HG03060 (cell line): ENCODE results near the gene RPS6KB1.
"Not testable (repeated sequence)": the region's sequence is repeated elsewhere in the genome, so short reads cannot be mapped to it uniquely, and the experiment has no call there.

ENCODE experiments used
- ATAC-seq: cut with Tn5 transposase; IDR thresholded peaks from one replicate; pipeline ENCODE4 v1.9.1; 2021; ENCODE audit warnings: low read depth, moderate number of reproducible peaks; ENCODE audit not compliant: unreplicated experiment

RPS6KB1 gene

DNA sequence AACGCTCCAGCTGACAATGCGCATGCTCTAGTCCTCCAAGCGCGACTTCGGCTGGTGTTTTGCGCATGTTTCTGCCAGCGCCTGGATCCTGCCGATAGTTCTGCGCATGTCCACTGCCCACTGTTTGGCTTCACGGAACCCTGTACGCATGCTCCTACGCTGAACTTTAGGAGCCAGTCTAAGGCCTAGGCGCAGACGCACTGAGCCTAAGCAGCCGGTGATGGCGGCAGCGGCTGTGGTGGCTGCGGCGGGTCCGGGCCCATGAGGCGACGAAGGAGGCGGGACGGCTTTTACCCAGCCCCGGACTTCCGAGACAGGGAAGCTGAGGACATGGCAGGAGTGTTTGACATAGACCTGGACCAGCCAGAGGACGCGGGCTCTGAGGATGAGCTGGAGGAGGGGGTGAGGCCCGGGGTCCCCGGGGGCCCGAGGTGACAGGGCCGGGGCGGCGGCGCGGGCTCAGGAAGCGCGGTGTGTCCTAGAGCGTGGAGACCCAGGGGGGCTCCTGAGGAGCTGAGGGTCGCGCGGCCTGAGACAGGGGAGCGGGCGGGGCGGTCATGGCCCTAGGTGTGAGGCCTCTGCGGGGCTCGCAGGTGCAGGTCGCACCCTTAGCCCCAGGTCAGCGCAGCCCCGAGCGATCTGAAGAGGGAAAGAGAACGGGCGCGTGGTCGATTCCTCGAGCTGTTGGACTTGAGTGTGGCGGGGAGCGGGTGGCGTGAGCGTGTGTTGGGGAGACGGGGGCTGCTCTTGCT is at the start of gene RPS6KB1, which contains the start of gene TUBD1:
Gene RPS6KB1, plus strand, starts transcription at position 198 of the 752 bp plus-strand sequence. Its CDS starts 64 bp downstream, at position 262.
Gene TUBD1, minus strand, starts transcription at position 20 of the 752 bp plus-strand sequence. CDS start 1,941 bp downstream, outside the sequence.
- ATAC-seq: peak; percentile 87

DNA sequence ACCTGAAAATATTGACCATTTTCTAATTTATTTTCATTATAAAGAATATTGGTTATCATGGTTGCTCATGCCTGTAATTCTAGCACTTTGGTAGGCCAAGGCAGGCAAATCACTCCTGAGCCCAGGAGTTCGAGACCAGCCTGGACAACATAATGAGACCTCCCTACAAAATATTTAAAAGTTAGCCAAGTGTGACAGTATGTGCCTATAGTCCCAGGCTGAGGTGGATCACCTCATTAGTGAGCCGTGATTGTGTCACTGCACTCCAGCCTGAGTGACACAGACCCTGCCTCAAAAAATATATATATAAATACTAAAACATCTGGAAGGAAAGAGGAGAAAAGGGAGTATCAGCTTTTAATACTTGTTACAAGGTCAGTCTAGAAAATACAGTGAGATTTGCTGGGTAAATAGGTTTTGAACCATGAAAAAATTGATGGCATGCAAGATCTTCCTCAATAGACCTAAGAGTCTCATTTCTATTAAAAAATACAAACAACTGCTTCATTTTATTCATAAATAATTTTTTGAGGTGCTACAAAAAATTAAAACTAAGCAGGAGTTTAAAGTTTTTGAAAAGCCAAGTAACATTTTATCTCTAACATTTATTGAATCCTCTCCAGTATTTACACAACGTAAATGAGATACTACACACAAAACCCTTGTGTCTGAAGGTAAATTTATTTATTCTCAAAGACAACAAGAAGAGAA is 47.9 kb upstream of the RPS6KB1 start:
- ATAC-seq: no peak

DNA sequence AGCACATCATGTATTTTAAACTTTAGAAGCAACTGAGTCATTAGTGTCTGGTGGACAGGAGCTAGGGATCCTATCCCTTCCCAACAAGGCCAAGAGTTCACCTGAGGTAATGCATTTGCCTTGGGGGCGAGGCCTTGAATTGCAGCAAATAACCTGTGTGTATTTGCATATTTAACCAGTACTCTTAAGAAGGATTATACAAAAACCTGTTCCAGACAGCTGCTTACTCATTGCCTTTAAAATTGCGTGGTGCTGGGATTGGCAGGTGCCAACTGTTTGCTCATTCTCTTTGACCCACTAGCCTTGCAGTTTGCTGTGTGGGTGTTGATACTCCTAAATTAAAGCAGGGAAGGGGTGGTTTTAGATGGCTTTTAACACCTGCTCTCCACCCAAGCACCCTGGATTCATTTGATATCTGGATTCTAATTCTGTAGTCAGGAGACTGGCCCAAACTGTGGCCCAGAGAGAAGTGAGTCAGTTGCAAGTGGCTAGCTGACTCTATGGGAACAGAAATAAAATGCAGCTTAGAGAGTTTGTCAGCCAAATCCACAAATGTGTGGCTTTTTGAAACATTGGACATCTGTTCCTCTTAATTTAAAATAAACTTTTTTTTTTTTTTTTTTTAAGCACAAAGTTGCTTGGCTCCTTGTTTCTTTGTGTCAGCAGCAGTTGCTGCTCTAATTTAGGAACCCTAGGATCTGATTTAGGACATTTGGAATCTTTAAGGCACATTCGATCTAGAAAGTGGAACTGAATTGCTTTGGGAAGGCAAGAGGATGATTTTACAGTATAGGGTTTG is 47.1 kb upstream of the RPS6KB1 start:
- peak; percentile 8 for ATAC-seq

DNA sequence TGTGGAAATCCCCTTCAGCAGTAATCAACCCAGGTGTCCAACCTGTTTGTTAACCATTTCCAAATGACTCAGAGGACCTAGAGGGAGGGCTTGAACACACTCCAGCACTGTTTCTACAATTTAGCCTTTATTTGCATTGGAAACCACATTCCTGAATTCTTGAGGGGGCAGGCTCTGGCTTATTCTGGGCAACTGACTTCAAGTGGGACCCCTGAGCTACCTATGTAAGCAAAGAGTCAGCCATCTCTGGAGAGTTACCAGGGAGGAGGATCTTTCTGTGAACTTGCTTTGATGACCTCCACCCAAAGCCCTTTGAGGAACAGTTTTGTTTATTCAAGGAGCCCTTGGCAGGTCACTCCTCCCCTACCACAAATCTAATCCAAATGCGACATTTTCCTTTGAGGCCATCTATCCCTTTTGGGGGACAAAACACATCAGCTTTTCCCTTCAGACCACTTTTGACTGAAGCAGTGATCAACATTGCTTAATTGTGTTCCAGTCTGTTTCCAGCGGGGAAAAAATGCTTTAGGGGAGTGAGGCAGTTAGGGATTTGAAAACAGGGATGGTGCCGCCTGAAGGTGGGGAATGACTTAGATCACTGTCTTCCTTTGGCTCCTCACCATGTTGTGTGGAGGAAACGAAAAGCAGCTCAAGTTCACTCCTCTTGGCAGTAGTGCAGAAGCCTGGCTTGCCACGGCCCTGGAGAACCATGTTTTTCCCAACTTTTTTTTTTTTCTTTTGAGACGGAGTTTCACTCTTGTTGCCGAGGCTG is 46.3 kb upstream of the RPS6KB1 start:
- peak; percentile 38 for ATAC-seq

DNA sequence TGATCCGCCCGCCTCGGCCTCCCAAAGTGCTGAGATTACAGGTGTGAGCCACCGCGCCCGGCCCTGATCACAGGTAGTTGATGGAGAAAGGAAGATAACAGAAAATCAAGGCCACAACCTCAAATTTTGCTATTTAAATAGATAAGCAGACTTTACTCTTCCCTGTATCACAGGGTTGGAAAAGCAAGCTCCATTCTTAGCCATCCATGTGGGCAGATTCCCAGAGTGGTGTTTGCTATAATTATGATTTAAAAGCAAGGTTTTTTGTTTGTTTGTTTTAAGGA is 44.6 kb upstream of the RPS6KB1 start:
- no peak for ATAC-seq

DNA sequence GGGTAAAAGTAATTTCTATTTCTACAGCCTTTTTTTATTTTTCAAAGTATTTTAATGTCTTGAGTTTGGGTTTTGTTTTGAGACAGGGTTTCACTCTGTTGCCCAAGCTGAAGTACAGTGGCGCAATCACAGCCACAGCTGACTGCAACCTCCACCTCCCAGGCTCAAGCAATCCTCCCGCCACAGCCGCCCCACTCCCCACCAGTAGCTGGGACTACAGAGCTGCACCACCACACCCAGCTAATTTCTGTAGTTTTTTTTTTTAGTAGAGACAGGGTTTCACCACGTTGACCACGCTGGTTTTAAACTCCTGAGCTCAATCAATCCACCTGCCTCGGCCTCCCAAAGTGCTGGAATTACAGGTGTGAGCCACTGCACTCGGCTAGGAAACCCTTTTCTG is 44.1 kb upstream of the RPS6KB1 start:
- no peak for ATAC-seq

DNA sequence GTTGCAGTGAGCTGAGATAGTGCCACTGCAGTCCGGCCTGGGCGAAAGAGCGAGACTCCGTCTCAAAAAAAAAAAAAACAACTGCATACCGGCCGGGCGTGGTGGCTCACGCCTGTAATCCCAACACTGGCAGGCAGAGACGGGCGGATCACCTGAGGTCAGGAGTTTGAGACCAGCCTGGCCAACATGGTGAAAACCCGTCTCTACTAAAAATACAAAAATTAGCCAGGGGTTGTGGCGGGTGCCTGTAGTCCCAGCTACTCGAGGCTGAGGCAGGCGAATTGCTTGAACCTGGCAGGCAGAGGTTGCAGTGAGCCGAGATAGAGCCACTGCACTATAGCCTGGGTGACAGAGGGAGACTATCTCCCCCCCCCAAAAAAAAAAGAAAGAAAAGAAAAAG is 42.6 kb upstream of the RPS6KB1 start:
- ATAC-seq: not testable (repeated sequence)

DNA sequence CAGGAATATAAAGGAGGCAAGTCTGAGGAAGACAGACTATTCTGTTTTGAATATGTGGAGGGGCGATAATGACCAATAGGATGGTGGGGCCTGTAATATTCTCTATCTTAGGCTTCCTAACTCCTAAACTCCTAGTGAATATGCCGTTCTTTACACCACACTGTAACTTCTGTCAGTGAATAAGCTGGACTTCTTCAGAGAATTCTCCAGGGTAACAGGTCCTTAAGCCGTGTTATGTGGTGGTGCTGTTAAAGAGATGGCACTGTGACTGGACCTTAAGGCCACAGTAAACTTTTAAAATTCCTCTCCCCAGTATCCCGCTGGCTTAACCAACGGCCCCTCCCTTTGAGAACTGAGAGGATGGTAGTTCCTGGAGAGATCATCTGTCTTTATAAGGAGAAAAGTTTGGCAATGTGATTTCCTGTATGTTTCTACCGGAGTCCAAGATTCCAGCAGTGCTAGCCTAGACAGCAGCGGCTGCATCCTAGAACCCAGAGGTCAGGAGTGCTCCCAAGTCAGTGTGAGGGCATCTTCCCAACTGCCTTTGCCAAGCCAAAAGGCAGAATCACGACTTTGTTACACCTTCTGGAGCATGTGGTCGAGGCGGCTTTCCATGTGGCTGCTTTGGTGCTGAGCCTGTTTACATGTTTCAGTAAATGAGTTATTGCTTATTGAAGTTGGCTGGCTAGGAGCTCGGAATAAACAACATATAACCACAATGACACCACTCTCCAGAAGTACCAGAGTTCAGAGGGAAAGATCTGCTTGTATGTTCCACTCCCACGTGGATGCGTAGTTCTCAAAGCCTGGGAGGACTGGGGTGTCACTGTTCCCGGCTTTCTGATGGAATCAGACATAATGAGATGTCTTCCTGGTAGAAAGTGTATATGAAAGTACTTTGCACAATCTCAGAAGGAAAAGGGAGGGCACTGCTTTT is 41.2 kb upstream of the RPS6KB1 start:
- no peak for ATAC-seq

DNA sequence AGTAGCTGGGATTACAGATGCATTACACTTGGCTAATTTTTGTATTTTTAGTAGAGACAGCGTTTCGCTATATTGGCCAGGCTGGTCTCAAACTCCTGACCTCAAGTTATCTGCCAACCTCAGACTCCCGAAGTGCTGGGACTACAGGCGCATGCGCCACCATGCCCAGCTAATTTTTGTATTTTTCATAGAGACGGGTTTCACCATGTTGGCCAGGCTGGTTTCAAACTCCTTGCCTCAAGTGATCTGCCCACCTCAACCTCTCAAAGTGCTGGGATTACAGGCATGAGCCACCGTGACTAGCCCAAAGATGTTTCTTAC is 40.1 kb upstream of the RPS6KB1 start:
- ATAC-seq: not testable (repeated sequence)

DNA sequence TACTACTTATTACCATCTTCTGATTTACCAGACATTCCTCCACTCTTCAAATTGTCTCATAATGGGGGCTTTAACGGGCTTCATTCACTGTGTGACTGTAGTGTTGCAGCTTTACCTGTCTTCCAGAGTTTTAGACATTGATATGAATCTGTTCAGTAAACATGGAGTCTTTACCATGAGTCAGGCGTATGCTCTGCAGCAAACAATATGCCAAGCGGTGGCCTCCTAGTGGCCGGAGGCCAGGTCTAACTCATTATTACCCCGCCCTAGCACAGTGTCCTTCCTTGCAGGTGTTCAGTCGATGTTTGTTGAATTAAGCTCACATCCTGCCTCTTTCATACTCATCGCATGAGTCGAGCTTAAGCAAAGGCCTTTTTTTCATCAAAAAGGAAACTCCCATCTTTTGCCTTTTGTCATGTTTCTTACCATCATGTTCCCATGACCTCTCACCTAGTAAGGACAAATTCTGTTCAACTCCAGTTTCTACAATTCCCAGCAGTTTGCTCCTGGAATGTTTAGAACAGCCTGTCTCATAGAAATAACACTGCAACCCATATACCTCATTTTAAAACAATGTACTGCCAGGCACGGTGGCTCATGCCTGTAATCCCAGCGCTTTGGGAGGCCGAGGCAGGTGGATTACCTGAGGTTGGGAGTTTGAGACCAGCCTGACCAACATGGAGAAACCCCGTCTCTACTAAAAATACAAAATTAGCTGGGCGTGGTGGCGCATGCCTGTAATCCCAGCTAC is 39.6 kb upstream of the RPS6KB1 start:
- ATAC-seq: no peak

DNA sequence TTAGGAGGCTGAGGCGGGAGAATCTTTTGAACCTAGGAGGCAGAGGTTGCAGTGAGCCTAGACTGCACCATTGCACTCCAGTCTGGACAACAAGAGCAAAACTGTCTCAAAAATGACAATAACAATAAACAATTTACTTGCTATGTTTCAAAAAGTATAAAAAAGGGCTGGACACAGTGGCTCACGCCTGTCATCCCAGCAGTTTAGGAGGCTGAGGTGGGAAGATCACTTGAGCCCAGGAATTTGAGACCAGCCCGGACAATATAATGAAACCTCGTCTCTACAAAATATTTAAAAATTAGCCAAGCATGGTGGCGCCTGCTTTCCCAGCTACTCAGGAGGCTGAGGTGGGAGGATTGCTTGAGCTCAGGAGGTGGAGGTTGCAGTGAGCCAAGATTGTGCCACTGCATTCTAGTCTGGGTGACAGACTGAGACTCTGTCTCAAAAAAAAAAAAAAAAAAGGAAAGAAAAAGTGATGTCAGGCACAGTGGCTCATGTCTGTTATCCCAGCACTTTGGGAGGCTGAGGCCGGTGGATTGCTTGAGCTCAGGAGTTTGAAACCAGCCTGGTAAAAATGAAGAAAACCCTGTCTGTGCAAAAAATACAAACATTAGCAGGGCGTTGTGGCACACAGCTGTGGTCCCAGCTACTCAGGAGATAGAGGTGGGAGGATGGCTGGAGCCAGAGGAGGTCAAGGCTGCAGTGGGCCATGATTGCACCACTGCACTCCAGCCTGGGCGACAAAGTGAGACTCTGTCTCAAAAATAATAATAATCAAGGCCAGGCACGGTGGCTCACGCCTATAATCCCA is 38.8 kb upstream of the RPS6KB1 start:
- ATAC-seq: not testable (repeated sequence)

DNA sequence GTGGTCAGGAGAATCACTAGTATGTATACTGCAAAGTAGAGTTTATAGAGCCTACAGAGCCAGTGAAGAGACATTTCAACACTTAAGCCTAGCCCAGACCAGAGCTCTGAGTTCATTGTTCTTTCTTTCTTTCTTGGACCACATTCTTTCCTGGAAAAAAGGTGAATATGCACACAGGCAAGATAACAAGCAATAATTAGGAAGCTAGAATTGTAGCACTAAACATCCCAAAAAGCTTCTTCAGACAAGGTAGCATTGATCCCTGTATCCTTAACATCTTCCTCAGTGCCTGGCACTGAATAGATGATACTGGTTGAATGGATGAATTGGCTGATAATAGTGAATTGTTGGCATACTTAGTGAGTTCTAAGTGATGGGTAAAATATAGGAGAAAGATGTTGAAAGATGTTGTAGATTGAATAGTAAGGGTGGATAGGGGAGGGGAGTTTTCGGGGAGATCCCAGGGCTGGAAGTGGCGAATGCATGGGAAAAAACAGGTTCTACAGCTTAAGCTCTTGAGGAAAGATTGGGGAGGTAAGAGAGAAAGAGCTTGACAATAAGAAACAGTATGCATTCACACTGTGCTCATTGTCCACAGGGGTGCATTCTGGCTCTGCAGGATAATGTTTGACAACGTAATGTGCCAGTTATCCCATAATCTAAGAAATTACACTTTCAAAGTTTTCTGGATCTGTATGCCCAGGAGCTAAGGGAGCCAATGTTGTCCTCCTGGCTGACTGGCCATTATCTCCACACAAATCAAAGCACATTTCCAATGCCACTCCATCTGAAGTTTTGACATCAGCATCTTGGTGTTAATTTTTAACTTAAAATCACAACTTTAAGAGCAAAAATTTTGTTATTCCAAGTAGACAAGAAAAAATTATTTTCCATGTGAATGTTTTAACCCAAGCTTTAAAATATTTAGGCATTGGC is 35.8 kb upstream of the RPS6KB1 start:
- no peak for ATAC-seq

DNA sequence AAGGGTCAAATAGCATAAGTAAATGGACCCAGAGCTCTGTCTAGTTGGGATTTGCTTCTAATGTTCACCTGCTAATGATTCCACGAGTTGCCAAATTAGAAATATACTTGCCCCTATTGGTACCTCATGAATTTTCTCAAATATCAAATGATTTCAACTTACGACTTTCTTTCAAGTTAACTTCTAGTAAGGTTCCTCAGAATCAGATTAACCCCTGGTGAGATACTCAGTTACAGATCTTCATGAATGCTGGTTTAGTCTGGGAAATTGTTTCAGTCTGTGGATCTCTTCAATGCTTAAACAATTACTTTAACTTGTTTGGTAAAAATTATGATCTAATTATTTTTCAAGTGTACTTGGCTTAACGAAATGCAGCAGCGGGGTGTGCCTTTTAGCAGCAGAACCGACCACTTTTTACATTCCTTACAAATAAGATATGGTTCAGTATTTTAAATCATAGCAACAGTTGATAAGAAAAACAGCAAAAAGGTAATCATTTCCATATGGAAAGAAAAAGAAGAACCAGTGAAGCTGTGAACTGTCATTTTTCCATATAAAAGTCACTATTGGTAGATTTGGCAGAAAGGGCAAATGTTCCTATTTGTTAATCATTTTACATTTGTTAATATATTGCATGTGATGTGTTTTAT is 34.6 kb upstream of the RPS6KB1 start:
- ATAC-seq: no peak

DNA sequence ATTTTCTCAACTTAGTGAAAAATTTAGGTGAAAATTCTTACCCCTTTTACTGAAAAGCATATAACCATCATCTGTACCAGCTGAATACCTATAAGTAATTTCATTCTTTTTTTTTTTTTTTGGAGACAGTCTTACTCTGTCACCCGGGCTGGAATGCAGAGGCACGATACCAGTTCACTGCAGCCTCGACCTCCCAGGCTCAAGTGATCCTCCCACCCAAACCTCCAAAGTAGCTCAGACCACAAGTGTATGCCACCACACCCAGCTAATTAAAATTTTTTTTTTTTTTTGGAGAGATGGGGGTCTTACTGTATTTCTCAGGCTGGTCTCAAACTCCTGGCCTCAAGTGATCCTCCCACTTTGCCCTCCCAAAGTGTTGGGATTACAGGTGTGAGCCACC is 34.0 kb upstream of the RPS6KB1 start:
- ATAC-seq: no peak

DNA sequence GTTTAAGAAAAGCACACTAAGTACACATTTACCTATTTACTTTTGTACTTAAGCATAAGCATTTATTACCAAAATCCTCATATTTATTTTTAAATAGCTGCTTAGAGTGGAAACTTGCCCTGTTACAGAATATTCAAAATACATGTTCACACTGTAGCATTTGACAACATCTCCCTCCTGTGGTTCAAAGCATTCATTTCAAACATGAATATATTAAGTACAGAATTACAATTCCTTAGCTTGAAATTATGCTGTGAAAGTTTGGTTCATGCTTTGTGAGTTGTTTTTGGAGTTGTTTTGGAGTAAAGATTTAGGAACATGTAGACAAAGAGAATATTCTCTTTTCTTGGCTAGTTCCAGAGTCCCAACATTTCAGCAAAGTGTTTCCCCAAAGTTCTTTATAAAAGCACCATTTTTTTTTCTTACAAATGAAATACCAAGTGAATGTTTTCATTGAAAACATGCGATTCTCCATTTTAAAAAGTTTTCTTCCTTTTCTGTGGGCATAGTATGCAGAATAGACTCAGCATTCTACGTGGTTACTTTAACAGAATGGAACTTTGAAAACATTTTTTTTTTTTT is 33.4 kb upstream of the RPS6KB1 start:
- no peak for ATAC-seq

DNA sequence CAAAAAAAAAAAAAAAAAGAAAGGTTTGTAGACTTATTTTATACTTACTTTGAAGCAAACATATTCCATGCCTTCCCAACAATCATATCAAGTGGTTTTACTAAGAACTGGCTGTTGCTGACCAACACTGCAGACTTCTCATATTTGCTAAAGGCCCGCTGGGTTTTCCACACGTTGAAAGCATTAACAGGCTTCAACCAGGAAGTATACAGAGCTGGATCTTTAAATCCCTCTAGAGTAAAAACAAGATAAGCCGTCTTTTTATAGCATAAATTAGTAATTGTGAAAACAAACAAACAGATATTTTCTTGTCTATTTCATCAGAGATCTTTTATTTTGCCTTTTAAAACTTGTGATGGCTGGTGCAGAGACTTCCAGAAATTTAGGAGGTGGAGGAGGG is 29.3 kb upstream of the RPS6KB1 start:
- no peak for ATAC-seq
